NB4 (cell line): Measurements from ENCODE around the gene PVR.

Experiments
- POLR2A ChIP-seq: IDR thresholded peaks from 2 replicates; pipeline ENCODE4 v1.6.1; 2011; ENCODE audit warnings: mild to moderate bottlenecking; ENCODE audit not compliant: insufficient read length; ENCODE audit errors: extremely low read depth
- TF ChIP-seq, protein P1 (sequence below): IDR thresholded peaks from one replicate; pipeline ENCODE4 v1.5.1; 2012; ENCODE audit warnings: low read depth, low read length

DNA sequence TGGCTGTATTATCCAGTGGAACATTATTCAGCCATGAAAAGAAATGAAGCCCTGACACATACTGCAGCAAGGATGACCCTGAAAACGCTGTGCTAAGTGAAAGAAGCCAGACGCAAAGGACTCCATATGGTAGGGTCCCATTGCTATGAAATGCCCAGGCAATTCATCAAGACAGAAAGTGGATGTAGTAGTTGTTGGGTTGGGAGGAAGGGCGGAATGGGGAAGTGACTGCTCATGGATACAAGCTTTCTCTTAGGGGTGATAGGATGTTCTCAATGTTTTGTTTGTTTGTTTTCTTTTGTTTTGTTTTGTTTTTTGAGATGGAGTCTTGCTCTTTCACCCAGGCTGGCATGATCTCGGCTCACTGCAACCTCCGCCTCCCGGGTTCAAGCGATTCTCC, 44.2 kb downstream of the PVR start:
- TF ChIP-seq, protein P1, sequence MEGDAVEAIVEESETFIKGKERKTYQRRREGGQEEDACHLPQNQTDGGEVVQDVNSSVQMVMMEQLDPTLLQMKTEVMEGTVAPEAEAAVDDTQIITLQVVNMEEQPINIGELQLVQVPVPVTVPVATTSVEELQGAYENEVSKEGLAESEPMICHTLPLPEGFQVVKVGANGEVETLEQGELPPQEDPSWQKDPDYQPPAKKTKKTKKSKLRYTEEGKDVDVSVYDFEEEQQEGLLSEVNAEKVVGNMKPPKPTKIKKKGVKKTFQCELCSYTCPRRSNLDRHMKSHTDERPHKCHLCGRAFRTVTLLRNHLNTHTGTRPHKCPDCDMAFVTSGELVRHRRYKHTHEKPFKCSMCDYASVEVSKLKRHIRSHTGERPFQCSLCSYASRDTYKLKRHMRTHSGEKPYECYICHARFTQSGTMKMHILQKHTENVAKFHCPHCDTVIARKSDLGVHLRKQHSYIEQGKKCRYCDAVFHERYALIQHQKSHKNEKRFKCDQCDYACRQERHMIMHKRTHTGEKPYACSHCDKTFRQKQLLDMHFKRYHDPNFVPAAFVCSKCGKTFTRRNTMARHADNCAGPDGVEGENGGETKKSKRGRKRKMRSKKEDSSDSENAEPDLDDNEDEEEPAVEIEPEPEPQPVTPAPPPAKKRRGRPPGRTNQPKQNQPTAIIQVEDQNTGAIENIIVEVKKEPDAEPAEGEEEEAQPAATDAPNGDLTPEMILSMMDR = no peak
- no peak for TF ChIP-seq POLR2A
